Endothelial cell of umbilical vein (primary cell): ENCODE data around the gene KLF16.

Experiments used
- CTCF ChIP-seq, 2 donors: IDR thresholded peaks; 1 replicate in 1 of 2; 2 replicates in 1 of 2; pipeline ENCODE4 v1.5.1; 2011; ENCODE audit warnings: low read length in 2 of 2, mild to moderate bottlenecking in 2 of 2, moderate library complexity in 2 of 2, control low read depth in 1 of 2, inconsistent platforms in 1 of 2, low read depth in 1 of 2; ENCODE audit not compliant: insufficient read depth in 1 of 2; ENCODE audit errors: extremely low read depth in 1 of 2
- EZH2 ChIP-seq: IDR thresholded peaks from 2 replicates; pipeline ENCODE4 v1.6.1; 2012; ENCODE audit warnings: borderline replicate concordance, low read depth, mild to moderate bottlenecking, moderate library complexity, low read length, inconsistent platforms; ENCODE audit not compliant: severe bottlenecking
- FOS ChIP-seq: IDR thresholded peaks from 2 replicates; pipeline ENCODE4 v1.6.1; 2011; ENCODE audit warnings: mild to moderate bottlenecking, low read length, moderate library complexity, borderline replicate concordance; ENCODE audit not compliant: insufficient read depth
- JUN ChIP-seq: IDR thresholded peaks from 2 replicates; pipeline ENCODE4 v1.6.1; 2011; ENCODE audit warnings: borderline replicate concordance, low read depth; ENCODE audit not compliant: insufficient read length, insufficient read depth
- MAX ChIP-seq: IDR thresholded peaks from 2 replicates; pipeline ENCODE4 v1.6.1; 2011; ENCODE audit not compliant: insufficient read depth, insufficient read length
- MYC ChIP-seq: IDR thresholded peaks from one replicate; pipeline ENCODE4 v1.6.1; 2011; ENCODE audit warnings: mild to moderate bottlenecking, low read depth, low read length
- POLR2A ChIP-seq: IDR thresholded peaks from 2 replicates; pipeline ENCODE4 v1.6.1; 2012; ENCODE audit warnings: low read depth, mild to moderate bottlenecking, control low read depth, low read length
- POLR2AphosphoS5 ChIP-seq: IDR thresholded peaks from 2 replicates; pipeline ENCODE4 v1.6.1; 2012; ENCODE audit warnings: low read depth, mild to moderate bottlenecking, control low read depth, low read length, moderate library complexity; ENCODE audit not compliant: insufficient read depth

- no peak for TF ChIP-seq CTCF (IDR thresholded peaks at IDR 0.05; ENCODE audit: extremely low read depth in 1 of 2, insufficient read depth in 1 of 2, low read depth in 1 of 2, low read length in 2 of 2)
- TF ChIP-seq EZH2 = no peak
- TF ChIP-seq POLR2AphosphoS5 = no peak
- TF ChIP-seq MYC = no peak
- no peak for TF ChIP-seq POLR2A
- TF ChIP-seq JUN = no peak
- no peak for TF ChIP-seq MAX
- no peak for TF ChIP-seq FOS
Observed at GRCh38 chr19:1846517-1847204, 16.7 kb downstream of the KLF16 start.
